ENCODE measurements around the gene ABCD3.
A peak's percentile ranks its signal among the peaks of the same experiment; 100 is the strongest.

ABCD3 gene

DNA sequence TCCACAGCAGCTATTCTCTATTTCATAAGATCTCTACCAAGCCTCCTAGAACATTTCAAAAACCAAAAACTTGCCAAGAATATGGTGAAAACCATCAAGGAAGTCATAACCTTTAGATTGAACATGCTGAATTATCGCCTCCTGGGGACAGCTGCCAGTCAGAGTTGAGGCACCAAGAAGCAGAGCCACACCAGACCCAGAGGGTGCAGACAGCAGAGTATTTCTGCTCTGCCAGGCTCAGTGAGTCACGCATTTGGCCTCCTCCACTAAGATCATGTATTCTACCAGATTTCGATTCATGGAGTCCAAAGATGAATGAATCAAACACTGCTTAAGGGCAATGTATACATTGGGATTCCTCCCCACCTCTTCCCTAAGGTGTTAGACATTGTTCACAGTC lies 121.3 kb downstream of the ABCD3 start:
- no peak for DNase-seq (ENCODE audit: low read depth)
- TF ChIP-seq, protein P1, sequence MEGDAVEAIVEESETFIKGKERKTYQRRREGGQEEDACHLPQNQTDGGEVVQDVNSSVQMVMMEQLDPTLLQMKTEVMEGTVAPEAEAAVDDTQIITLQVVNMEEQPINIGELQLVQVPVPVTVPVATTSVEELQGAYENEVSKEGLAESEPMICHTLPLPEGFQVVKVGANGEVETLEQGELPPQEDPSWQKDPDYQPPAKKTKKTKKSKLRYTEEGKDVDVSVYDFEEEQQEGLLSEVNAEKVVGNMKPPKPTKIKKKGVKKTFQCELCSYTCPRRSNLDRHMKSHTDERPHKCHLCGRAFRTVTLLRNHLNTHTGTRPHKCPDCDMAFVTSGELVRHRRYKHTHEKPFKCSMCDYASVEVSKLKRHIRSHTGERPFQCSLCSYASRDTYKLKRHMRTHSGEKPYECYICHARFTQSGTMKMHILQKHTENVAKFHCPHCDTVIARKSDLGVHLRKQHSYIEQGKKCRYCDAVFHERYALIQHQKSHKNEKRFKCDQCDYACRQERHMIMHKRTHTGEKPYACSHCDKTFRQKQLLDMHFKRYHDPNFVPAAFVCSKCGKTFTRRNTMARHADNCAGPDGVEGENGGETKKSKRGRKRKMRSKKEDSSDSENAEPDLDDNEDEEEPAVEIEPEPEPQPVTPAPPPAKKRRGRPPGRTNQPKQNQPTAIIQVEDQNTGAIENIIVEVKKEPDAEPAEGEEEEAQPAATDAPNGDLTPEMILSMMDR (conservative IDR thresholded peaks at IDR 0.05; ENCODE audit: low read depth, low read length), result no peak
- peak overlapping the region; percentile 80 for H3K4me3 ChIP-seq (ENCODE audit: low read depth, low read length)

DNA sequence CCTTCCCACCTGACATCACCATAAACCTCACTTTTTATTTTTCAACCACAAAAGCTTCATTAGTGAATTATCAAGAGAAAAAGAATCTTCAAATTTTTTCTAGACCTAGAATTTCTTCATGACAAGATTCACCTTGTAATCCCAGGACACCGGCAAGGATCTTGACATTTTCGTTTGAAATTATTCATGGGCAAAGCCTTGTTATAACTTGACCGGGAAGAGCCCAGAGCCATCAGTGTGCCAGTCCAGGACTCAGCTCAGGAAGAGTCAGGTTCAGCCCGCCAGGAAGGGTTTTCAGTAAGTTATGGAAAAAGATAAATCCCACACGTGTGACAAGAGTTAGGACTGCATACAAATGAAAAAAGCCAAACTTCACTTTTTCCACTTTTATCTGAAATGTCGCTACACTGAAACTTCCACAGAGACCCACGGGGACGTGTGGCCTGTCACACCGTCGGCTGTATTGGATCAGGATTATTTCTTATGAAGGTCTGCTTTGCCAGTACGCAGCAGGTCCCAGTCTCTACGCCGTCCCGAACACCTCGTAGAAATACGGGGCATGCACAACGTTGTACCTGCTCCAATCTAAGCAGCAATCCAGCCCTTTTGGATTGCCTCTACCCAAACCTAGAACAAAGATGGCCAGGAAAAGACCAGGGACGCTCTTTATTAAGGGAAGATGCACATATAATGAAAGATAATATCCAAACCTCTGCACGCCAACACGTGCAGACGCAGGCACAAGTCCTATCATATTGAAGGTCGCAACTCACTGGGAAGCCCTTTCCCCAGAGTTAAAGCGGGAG lies 122.5 kb downstream of the ABCD3 start:
- TF ChIP-seq, protein P1 (conservative IDR thresholded peaks at IDR 0.05; ENCODE audit: low read depth, low read length), result no peak
- peak overlapping the region; percentile 80 for H3K4me3 ChIP-seq (ENCODE audit: low read depth, low read length)

DNA sequence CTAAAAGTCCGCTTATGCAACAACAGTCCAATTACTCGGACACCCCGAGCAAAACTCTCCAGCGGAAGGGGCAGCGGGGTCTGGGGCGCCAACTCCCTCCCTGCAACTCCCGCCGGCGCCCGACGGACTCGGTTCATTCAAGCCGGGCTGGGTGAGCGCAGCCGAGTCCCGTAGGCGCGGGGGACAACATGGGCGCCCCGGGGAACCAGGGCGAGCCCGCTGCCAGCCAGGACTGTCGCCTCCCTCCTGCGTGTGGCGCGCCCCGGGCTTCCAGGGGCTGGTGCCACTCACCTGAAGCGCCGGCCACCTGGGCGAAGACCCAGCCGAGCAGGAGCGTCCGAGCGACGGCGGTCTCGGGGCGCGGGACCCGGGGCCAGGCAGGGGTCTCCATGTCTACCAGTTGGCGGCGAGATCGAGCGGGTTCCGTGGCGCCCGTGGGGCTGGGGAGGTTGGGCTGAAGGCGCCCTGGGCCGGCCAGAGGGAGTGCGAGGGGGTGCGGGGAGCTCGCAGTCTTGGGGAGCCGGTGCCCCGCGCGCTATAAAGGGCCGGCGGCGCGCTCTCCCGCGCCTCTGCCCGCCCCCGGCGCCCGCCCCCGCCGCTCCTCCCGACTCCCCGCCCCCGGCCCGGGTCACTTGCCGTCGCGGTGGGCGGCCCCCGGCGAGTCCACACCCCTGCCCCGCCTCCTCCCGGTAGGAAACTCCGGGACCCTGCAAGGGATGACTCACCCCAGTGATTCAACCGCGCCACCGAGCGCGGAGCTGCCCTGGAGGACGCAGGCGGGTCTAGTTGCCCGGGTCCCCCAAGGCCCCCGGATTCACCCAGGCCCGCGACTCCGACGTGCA lies 123.3 kb downstream of the ABCD3 start, which contains the start of gene F3:
Gene F3, minus strand, starts transcription at position 514 of the 842 bp plus-strand sequence. Its CDS starts 123 bp downstream, at position 391.
- peak; percentile 93 for DNase-seq (ENCODE audit: low read depth)
- H3K4me3 ChIP-seq (ENCODE audit: low read depth, low read length), result peak within 1 kb of the TSS; percentile 80
- TF ChIP-seq, protein P1 (conservative IDR thresholded peaks at IDR 0.05; ENCODE audit: low read depth, low read length), result peak; percentile 17

More for the DNA sequence above, 122.5 kb downstream of the ABCD3 start:
- no peak for DNase-seq (ENCODE audit: low read depth)

DNA sequence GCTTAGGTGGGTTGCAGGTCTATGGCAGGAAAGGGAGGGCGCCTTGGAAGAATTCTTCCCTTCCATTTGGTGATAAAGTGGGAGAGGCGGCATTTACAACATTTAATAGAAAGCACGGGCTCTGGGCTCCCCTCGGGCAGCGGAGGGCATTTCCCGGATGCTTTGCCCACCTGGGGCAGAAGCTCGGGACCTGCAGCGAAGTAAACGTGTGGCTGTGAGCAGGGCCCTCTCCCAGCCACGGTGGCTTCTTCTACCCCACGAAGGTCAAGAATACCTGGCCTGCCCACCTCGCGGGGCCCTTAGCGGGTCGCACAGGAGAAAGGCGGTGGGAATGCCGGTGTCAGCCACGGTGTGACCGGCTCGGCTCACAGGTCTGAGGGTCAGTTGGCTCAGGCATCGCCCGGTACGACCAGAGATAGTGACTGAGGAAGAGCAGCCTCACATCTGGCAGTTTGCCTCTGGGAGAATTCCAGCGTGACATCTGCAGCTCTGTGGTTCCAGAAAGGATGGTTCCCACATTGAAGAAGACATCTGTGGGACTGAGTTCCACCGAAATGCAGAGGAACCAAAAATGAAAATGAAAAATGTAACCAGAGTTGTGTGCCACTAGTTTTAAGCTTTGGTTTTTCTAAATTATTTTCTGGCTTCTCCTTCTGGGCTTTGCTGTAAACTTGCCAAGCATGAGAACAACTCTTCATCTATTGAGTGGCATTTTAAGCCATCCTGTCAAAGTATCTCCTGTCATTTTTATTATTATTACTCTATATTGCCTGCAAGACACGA lies 124.1 kb downstream of the ABCD3 start:
- peak; percentile 79 for DNase-seq (ENCODE audit: low read depth)
- peak overlapping the region; percentile 80 for H3K4me3 ChIP-seq (ENCODE audit: low read depth, low read length)
- TF ChIP-seq, protein P1 (conservative IDR thresholded peaks at IDR 0.05; ENCODE audit: low read depth, low read length), result no peak

DNA sequence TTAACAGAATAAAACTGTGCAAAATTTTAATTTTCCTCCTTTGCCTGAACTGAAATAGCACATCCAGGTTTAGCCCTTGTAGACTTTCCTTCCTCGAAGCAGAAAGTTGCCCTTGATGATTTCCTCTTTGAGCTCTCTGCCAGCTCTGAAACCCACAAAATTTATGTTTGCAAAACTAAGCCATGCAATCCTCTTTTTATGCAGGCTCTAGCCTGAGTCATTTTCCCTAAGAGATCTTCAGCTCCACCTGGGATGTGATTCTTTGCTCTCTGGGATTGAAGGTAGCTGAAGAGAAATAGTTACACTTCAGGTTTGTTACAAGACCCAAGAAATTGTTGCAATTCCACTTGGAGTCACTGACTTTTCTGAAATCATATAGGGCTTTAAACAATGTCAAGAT lies 124.8 kb downstream of the ABCD3 start:
- TF ChIP-seq, protein P1 (conservative IDR thresholded peaks at IDR 0.05; ENCODE audit: low read depth, low read length), result no peak
- DNase-seq (ENCODE audit: low read depth), result no peak
- peak overlapping the region; percentile 9 for H3K4me3 ChIP-seq (ENCODE audit: low read depth, low read length)

DNA sequence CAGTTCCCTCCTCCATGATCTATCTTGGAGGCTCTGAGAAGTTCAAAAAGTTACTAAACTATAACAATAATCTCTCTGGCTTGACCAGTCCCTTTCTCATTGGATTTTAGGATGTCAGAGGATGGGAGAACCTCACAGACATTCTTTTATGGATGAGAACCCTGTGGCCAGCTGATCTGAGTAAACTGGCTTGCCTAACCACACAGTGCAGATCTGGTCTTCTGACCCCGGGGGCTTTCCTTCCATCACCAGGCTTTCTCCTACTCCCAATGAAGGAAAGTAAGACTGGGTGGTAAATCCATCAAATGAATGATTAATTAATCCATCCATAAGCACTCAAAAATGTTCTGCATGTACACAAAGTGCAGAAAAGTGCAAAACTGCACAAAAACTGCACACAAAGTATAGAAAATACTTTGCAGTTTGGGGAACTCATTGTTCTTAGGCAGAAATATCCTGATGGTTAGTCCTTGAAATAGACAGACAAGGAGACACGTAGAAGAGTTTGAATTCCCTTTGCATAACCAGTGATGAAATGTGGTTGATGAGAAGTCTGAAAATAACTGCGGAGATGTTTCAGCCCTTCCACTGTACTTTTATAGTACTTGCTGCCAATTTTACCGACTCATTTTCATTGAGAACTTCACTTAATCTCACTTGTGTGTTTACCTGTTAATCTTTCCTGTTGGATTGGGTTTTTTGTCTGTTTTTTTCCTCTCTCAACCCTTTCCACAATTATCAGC lies 125.9 kb downstream of the ABCD3 start:
- TF ChIP-seq, protein P1 (conservative IDR thresholded peaks at IDR 0.05; ENCODE audit: low read depth, low read length), result no peak
- DNase-seq (ENCODE audit: low read depth), result peak; percentile 91
- H3K4me3 ChIP-seq (ENCODE audit: low read depth, low read length), result no peak overlapping the region
